IMR-90 (cell line): Measurements from ENCODE around the gene RSPH10B2. TPM values are rescaled to one million over a fixed set of nuclear protein-coding genes. Genes with fewer than 3 reads are reported as not detected.
"Not testable (repeated sequence)": the region's sequence is repeated elsewhere in the genome, so short reads cannot be mapped to it uniquely, and the experiment has no call there.

Experiments
- ATAC-seq: fragments of 200-7000 bp; cut with Tn5 transposase; 2 replicates; pipeline ENCODE4 v1.9.1; 2020; ENCODE audit warnings: low read depth, mild to moderate bottlenecking, moderate library complexity
- BruUV-seq: library from RNA; stranded (reverse); fragments of 400-500 nt; replicated peaks from 2 replicates; lab custom pipeline; 2021; lab: Mats Ljungman, UMichigan
- CTCF ChIA-PET: fragments of 300-600 bp; formaldehyde crosslinking; extraction: SDS; loops from one replicate; lab custom pipeline; 2021; ENCODE audit warnings: antibody characterized with exemption; lab: Yijun Ruan, JAX
- POLR2A ChIA-PET: fragments of 300-600 bp; sonication (Branson Sonifier 250); formaldehyde crosslinking; loops from one replicate; lab custom pipeline; 2022; ENCODE audit warnings: antibody characterized with exemption; ENCODE audit not compliant: unreplicated experiment; lab: Charles Lee
- DNase-seq: peaks from one replicate; pipeline ENCODE4 v3.0.0; 2013
- H2AFZ ChIP-seq: replicated peaks from 2 replicates; pipeline ENCODE3; 2013; ENCODE audit warnings: low read length, mild to moderate bottlenecking; ENCODE audit not compliant: poor library complexity
- H2AK5ac ChIP-seq: 2 replicates; pipeline ENCODE4 v1.6.1; 2013; ENCODE audit warnings: low read depth, low read length, inconsistent platforms
- H2AK9ac ChIP-seq: replicated peaks from 2 replicates; pipeline ENCODE3; 2013; ENCODE audit warnings: mild to moderate bottlenecking, low read depth, low read length, moderate library complexity; ENCODE audit not compliant: poor library complexity
- H2BK120ac ChIP-seq: 2 replicates; pipeline ENCODE4 v1.6.1; 2013; ENCODE audit warnings: low read depth, low read length, inconsistent platforms
- H2BK15ac ChIP-seq: 3 replicates; pipeline ENCODE4 v1.6.1; 2013; ENCODE audit warnings: low read depth, low read length, inconsistent platforms
- H2BK20ac ChIP-seq: 2 replicates; pipeline ENCODE4 v1.6.1; 2013; ENCODE audit warnings: low read depth, mild to moderate bottlenecking, inconsistent platforms, low read length, moderate library complexity
- H2BK5ac ChIP-seq: 2 replicates; pipeline ENCODE4 v1.6.1; 2013; ENCODE audit warnings: mild to moderate bottlenecking, low read depth, low read length, inconsistent platforms; ENCODE audit not compliant: poor library complexity, severe bottlenecking
- H3K14ac ChIP-seq: replicated peaks from 2 replicates; pipeline ENCODE4 v1.6.1; 2013; ENCODE audit warnings: low read depth, low read length, inconsistent platforms
- H3K18ac ChIP-seq: 2 replicates; pipeline ENCODE4 v1.6.1; 2013; ENCODE audit warnings: low read depth, low read length, control low read depth
- H3K23ac ChIP-seq: 2 replicates; pipeline ENCODE4 v1.6.1; 2013; ENCODE audit warnings: low read depth, low read length, inconsistent platforms
- H3K27ac ChIP-seq: 2 replicates; pipeline ENCODE4 v1.5.1; 2013; ENCODE audit warnings: mild to moderate bottlenecking, control low read depth, low read length; ENCODE audit not compliant: insufficient read depth
- H3K27me3 ChIP-seq: 2 replicates; pipeline ENCODE4 v1.6.1; 2013; ENCODE audit warnings: low read length; ENCODE audit not compliant: control insufficient read depth, insufficient read depth
- H3K36me3 ChIP-seq: 2 replicates; pipeline ENCODE4 v1.6.1; 2013; ENCODE audit warnings: low read length, mixed read lengths; ENCODE audit not compliant: control insufficient read depth, insufficient read depth
- H3K4ac ChIP-seq: 2 replicates; pipeline ENCODE4 v1.6.1; 2013; ENCODE audit warnings: low read depth, low read length, inconsistent platforms
- H3K4me1 ChIP-seq: 2 replicates; pipeline ENCODE4 v1.6.1; 2013; ENCODE audit warnings: low read length, mixed read lengths; ENCODE audit not compliant: control insufficient read depth, insufficient read depth
- H3K4me2 ChIP-seq: 2 replicates; pipeline ENCODE4 v1.6.1; 2013; ENCODE audit warnings: low read depth, mild to moderate bottlenecking, control low read depth, low read length, moderate library complexity
- H3K4me3 ChIP-seq: 2 replicates; pipeline ENCODE4 v1.5.1; 2013; ENCODE audit warnings: low read depth, mild to moderate bottlenecking, control low read depth, low read length, moderate library complexity; ENCODE audit not compliant: insufficient read depth
- H3K56ac ChIP-seq: 2 replicates; pipeline ENCODE4 v1.6.1; 2013; ENCODE audit warnings: low read length, inconsistent platforms; ENCODE audit not compliant: insufficient read depth; ENCODE audit errors: extremely low read depth
- H3K79me1 ChIP-seq, 2 experiments: 2 replicates each; pipeline ENCODE4 v1.6.1; 2013; ENCODE audit warnings: low read length in 2 of 2, inconsistent platforms in 1 of 2, low read depth in 1 of 2
- H3K9ac ChIP-seq: 2 replicates; pipeline ENCODE4 v1.6.1; 2013; ENCODE audit warnings: low read depth, low read length, control low read depth
- H3K9me1 ChIP-seq: 2 replicates; pipeline ENCODE4 v1.6.1; 2013; ENCODE audit warnings: low read length, inconsistent platforms; ENCODE audit not compliant: insufficient read depth
- H3K9me3 ChIP-seq: 2 replicates; pipeline ENCODE4 v1.6.1; 2013; ENCODE audit warnings: low read length; ENCODE audit not compliant: control insufficient read depth, insufficient read depth
- H4K20me1 ChIP-seq: 2 replicates; pipeline ENCODE4 v1.6.1; 2013; ENCODE audit warnings: low read length, inconsistent platforms; ENCODE audit not compliant: insufficient read depth
- H4K5ac ChIP-seq: 2 replicates; pipeline ENCODE4 v1.6.1; 2013; ENCODE audit warnings: mild to moderate bottlenecking, low read depth, low read length, control low read depth
- H4K8ac ChIP-seq, 2 experiments: 2 replicates each; pipeline ENCODE4 v1.6.1; 2013; ENCODE audit warnings: low read depth in 2 of 2, low read length in 2 of 2, control low read depth in 1 of 2, inconsistent platforms in 1 of 2
- H4K91ac ChIP-seq: 2 replicates; pipeline ENCODE4 v1.6.1; 2013; ENCODE audit warnings: low read depth, low read length, inconsistent platforms; ENCODE audit not compliant: insufficient read depth
- WGBS, 2 experiments: methylation state at CpG; one replicate each; pipeline versions ENCODE4 v1.1.5 to v1.1.7; 2013; ENCODE audit warnings: missing lambda C conversion rate in 2 of 2; ENCODE audit not compliant: insufficient read length in 1 of 2; ENCODE audit errors: extremely low coverage in 2 of 2; 5-methylcytosine and 5-hydroxymethylcytosine counted together
- dilution Hi-C: fragments of 300-500 bp; cut with HindIII; formaldehyde crosslinking; loops from one replicate; pipeline ENCODE4 v1.14.3; 2018; ENCODE audit warnings: low sequenced_read_pairs; ENCODE audit not compliant: unreplicated experiment
- in situ Hi-C: fragments of 300-500 bp; cut with MboI; formaldehyde crosslinking; loops from 3 replicates; pipeline ENCODE4 v1.14.3; 2019; ENCODE audit warnings: low sequenced_read_pairs, inconsistent platforms, mixed read lengths
- intact Hi-C: fragments of 100-400 bp; cut with micrococcal nuclease; formaldehyde crosslinking; loops from 2 replicates; pipeline ENCODE4 v1.10.0; 2022
- polyA plus RNA-seq, 3 experiments: library from polyadenylated mRNA; depleted of rRNA; stranded (reverse); fragments of >200 nt; gene quantifications; 2 replicates each; pipeline ENCODE4 v1.2.3, GENCODE V29; 2012; ENCODE audit warnings: low replicate concordance in 1 of 3
- total RNA-seq: library from RNA; depleted of rRNA; stranded (reverse); fragments of >200 nt; gene quantifications from 2 replicates; pipeline ENCODE4 v1.2.3, GENCODE V29; 2012

RSPH10B2 gene
- total and polyA plus RNA-seq, 2 of the 4 experiments (the other 2 are of a cell fraction): not detected

DNA sequence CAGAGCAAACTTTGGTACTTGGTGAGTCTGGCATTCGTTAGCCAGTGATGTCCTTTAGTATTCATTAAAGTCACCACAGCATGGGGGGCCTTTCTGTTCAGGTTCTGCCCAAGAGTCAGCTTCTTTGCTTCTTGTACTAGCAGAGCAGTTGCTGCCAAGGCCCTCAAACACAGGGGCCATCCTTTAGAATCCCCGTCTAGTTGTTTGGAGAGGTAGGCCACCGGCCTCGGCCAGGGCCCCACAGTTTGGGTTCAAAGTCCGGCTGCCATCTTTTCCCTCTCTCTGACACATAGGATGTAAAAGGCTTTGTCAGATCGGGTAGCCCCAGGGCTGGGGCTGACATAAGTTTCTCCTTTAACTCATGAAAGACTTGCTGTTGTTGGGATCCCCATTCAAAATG is 89.8 kb downstream of the RSPH10B2 start:
- H2BK120ac ChIP-seq, CTCF ChIA-PET, H2AK5ac ChIP-seq, H2AK9ac ChIP-seq, H3K4ac ChIP-seq, H4K91ac ChIP-seq, H3K14ac ChIP-seq, BruUV-seq, H2AFZ ChIP-seq, H3K27me3 ChIP-seq, H4K8ac ChIP-seq, DNase-seq, H3K23ac ChIP-seq, in situ Hi-C loops, intact Hi-C loops, ATAC-seq, H3K4me1 ChIP-seq, H2BK15ac ChIP-seq, H4K20me1 ChIP-seq, H3K9me1 ChIP-seq, H3K9ac ChIP-seq, H2BK20ac ChIP-seq, H3K9me3 ChIP-seq, H3K36me3 ChIP-seq, H3K4me2 ChIP-seq, H4K5ac ChIP-seq, H2BK5ac ChIP-seq, H3K79me1 ChIP-seq, H3K56ac ChIP-seq, H3K18ac ChIP-seq, H3K27ac ChIP-seq, H3K4me3 ChIP-seq, dilution Hi-C loops, POLR2A ChIA-PET: not testable (repeated sequence)
- WGBS, 2 experiments: no CpG with 5 or more reads among the region's 6 CpGs

DNA sequence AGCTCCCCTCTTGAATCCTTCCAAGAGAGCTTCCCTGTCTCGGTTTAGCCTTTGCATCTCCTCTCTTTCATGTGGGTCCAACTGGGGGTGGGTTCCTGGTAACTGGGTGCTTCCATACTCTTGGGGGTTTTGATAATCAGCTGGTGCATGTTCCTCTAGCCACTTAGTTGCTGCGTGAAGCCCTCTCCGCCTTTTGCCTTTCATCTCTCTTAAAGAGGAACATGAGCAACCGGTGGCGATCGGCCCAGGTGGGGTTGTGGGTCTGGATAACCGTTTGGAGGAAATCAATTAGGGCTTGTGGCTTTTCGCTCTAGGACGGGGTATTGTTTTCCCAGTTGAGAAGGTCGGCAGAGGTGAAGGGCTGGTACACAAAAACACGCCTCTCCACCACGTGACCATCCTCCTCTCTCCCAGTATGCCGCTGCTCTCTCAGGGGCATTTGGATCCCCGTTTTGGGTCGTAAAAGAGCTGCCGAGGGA is 92.1 kb downstream of the RSPH10B2 start:
- H4K91ac ChIP-seq, CTCF ChIA-PET, ATAC-seq: not testable (repeated sequence)

More for the DNA sequence above, 92.1 kb downstream of the RSPH10B2 start:
- H3K79me1 ChIP-seq, H3K36me3 ChIP-seq, H3K4ac ChIP-seq, H3K27ac ChIP-seq, H3K4me3 ChIP-seq, H2AK9ac ChIP-seq, POLR2A ChIA-PET, dilution Hi-C loops, H3K4me1 ChIP-seq, H3K9ac ChIP-seq, H2BK15ac ChIP-seq, H3K18ac ChIP-seq, H3K14ac ChIP-seq, H4K5ac ChIP-seq, H4K8ac ChIP-seq, in situ Hi-C loops, H2AK5ac ChIP-seq, DNase-seq, H2BK5ac ChIP-seq, H3K4me2 ChIP-seq, H3K23ac ChIP-seq, H3K56ac ChIP-seq, BruUV-seq, H2BK120ac ChIP-seq, H3K9me1 ChIP-seq, H4K20me1 ChIP-seq, H3K9me3 ChIP-seq, H3K27me3 ChIP-seq, H2BK20ac ChIP-seq, H2AFZ ChIP-seq, intact Hi-C loops: not testable (repeated sequence)
- no CpG with 5 or more reads among the region's 16 CpGs for WGBS, 2 experiments
